Measurements from ENCODE around the gene PRAC1.
A peak's percentile ranks its signal among the peaks of the same experiment; 100 is the strongest.
"Not testable (repeated sequence)": the region's sequence is repeated elsewhere in the genome, so short reads cannot be mapped to it uniquely, and the experiment has no call there.

Gene PRAC1

GRCh38 chr17:48725288-48726064 lies 3.2 kb upstream of the PRAC1 start:
- no peak for DNase-seq

- DNase-seq = no peak
Observed at GRCh38 chr17:48725004-48725287, 2.6 kb upstream of the PRAC1 start.

- peak; percentile 86 for DNase-seq
Observed at GRCh38 chr17:48724251-48725003, 2.1 kb upstream of the PRAC1 start.

DNA sequence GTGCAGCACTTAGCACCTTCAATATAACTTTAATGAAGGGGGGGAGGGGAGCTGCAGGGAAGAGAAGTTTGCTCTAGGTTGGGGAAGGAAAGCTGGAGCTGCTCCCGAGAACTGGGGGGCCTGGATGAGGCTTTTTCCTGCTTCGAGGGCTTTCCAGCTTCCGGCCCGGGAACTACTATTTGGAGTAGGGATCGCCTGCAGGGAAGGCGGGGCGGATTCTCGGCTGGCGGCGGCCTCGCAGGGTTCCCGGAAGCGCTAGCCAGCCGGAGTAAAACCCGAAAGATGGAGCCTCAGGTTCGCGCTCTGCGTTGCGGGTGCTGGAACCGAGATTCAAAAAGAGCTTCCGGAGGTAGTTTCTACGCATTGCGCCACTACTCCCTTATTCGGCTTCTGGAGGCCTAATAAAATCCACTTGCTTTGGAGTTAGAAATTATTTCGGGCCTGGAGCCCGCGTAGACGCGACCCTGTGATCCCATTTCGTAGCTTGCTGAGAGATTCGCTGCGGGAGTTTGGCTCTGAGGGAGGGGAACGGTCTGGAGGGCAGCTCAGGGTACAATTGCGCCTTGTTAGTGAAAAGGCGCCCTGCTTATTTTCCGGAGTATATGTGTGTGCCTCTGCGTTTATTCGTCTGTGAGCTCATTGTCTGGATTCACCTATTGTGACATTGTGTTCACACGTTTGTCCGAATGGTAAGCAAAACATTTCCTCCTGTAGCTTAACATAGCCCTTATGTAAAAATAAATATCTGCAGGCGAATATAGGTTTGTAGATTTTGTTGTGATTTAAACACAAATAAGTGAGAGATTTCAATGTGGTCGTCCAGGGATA lies 1.3 kb upstream of the PRAC1 start:
- no peak for DNase-seq

DNA sequence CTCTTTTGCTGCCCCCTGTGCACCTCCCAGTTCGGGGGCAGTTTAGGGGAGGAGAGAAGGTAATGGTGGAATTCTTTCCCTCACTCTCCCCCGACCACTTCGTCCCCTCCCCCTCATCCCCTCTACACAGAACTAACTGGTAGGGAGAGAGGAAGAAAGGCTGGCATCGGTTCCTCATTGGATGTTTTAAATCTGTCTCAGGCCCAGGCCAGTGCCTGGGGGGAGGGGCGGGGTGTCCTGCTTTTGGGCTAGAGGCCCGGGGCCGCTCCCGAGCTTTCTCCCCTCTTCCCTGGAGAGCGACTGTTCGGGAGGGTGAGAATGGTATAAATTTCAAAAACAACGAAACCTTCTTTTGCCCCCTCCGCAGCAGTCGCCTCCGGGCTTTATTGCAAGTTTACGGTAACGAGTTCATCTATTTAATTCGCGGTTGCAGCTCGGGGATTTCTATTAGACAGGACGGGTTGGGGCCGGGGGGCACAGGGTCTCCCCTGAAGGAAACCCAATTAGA lies 651 bp upstream of the PRAC1 start, which contains the start of gene PRAC2:
PRAC2 (plus strand) TSS at position 271 of the 508 bp plus-strand sequence. CDS start 1,226 bp downstream, outside the sequence.
- DNase-seq = no peak

- no peak for DNase-seq
Observed at GRCh38 chr17:48721009-48721402, 1.3 kb downstream of the PRAC1 start.

DNA sequence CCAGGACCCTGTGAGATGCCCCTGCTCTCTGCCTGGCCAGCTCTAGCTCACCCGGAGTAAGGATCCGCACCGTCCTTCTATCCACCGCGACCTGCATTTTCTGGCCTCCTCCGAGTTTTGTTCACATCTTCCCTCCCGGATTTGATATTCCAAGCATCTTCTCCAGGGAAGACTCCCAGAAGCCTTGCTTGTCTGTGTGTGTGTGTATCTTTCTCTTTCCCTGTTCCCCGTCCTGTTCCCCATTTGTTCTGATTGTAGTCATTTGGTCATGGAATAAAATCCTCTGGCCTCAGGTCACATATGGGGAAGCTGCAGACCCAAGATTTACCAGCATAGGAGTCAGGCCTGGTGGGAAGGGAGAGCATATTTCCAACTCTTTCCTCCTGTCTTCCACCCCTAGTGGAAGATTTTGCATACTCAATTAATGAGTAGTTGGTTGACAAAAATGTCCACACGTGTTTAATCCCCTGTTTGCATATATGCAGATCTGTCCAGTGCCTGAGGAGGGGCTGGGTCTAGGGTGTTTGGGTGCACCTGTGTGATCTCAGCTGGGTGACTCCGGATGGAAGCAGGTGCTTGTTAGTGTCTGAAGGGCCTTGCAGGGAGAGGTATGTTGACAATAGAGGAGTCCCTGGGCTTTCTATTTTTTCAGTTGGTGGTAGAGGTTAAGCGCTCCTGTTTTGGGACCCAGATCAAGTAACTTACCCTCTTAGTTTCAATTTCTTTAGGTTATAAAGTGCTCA lies 1.9 kb downstream of the PRAC1 start:
- DNase-seq = no peak

DNA sequence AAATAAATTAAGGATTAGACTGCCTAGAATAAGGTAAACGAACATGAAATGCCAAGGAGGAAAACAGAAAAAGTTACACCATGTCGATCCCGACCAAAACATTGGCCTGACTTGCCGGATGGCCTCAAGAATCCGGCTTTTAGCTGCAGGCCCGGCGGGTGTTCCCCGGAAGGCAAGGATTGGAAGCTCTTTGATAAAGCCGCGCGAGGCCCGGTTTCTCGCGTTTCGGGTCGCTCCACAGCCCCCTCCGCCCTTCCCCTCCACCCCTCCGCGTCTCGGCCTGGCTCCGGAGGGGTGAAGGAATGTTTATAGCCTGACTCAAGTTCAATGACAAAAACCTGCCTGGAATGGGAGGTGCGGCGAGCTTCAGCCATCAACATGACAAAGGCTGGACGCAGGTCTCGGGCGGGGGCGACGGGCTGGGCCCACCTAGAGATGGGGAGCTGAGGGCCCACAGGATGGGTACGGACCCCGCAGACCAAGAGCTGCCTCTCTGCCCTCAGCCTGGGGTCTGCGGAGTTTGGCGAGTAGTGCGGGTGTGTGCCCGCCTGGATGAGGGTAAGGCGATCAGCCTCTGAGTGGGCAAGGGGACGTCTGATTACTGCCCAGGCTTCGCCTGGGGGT lies 2.6 kb downstream of the PRAC1 start:
- no peak for DNase-seq

GRCh38 chr17:48718761-48719641 lies 3.3 kb downstream of the PRAC1 start:
- no peak for DNase-seq

DNA sequence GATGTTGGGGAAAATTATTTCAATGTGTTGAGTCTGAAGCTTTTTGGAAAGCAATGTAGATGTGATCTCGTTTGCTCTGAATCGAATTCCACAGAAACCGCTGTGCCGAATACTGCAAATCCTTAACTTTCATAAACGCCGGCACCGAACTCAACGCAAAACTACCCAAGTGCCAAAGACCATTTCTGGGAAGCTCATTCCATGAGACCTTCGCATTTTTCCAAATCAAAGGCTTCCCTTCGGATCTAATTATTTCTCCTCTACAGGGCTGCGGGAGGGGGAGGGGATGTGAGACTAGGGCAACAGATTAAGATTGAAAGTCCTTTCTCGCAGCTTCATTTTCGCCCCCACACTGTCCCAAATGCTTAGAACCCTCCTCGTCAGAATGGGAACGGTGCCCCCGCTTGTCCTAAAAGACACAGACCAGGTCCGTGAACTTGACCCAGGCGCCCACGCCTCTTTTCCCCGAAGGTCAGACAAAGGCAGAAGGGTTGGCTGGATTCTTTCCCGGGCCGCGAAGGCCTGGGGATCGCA lies 4.0 kb downstream of the PRAC1 start:
- no peak for DNase-seq

DNA sequence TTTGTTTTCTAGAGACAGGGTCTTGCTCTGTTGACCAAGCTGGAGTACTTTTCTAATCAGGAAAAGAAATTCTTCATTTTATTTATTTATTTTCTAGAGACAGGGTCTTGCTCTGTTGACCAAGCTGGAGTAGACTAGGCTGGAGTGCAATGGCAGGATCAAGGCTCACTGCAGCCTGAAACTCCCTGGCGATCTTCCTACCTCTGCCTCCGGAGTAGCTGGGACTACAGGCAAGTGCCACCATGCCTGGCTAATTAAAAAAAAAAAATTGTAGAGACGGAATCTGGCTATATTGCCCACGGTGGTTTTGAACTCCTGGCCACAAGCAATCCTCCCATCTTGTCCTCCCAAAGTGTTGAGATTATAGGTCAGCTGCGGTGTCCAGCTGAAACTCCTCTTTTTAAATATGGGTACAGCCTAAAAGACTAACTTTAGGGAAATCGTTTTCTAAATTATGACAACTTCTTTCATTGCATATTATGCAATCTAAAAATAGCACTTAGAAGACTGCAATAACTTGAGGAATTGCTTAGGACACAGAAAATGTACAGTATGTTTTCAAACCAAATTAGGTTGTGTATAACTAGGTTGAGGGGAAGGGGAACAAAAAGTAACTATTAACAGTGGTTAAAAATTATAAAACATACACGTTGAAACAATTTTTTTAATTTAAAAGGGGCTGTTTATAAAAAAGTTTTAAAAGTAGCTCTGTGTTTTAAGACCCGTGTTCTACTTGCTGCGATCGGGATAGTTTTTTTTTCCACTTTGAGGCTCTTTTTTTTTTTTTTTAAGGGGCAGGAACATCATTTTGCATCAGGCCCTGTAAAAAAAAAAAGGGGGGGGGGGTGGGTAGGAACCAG lies 4.7 kb downstream of the PRAC1 start:
- DNase-seq = no peak

DNA sequence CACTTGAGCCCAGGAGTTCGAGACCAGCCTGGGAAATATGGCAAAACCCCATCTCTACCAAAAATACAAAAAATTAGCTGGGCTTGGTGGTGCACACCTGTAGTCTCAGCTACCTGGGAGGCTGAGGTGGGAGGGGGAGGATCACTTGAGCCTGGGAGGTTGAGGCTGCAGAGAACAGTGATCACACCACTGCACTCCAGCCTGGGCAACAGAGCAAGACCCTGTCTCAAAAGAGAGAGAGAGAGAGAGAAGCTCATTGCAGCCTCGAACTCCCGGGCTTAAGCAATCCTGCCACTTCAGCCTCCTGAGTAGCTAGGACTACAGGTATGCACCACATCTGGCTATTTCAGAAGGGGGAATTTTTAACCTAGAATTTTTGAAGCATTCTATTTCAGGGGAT lies 5.8 kb downstream of the PRAC1 start:
- DNase-seq = not testable (repeated sequence)

DNA sequence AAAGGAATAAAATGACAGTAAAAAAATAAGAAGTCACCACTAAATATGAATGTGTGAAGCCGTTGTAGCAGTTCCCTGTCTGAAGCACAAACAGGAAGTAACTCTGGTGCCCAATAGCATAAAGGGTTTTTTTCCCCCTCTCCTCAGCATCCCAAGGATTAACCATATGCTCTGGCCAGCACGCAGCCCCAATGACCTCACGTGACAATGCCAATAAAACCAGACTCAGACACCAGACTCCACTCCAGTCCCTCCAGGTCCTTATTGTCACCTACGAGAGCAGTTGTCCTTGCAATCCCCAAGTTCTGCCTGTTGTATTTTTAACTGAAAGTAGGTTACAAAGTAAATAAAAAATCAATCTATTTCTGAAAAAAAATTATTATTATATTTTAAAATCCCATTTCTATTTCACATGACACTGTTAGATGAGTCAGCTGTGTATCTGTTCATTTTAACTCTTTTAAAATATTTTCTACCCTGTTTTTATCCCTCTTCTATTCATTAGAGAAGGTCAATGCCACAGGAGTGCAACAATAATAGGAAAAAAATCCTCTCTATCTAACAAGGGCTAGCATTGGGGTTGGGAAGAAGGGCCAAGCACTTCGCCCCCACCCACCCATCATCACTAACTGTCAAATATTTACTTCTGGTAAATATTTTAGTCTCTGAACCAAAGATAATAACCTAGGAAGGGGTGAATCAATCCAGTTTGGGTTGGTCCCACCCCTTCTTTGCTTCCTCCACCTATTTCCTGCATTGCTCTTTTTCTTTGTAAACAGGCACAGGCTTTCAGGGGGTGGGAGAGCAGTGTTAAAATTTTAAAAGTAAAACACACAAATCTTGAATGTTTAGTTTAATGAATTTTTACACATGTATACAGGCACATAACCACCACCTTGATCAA lies 6.6 kb downstream of the PRAC1 start:
- DNase-seq = no peak

DNA sequence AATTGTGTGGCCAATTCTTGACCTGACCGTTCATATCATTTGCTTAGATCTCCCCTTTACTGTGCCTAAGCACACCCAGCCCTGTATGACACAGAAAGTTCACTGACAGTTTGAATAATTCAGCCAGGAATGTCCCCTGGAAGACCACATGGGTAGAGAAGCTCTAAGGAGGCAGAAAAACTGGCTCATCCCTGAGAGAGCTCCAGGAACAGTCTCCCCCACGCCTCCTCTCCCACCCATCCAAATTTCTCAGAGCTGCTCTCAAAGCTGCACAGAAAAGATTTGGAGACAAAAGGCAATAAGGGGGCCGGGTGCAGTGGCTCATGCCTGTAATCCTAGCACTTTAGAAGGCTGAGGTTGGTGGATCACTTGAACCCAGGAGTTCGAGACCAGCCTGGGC lies 11.2 kb downstream of the PRAC1 start:
- DNase-seq = no peak

GRCh38 chr17:48704361-48705248 lies 17.7 kb downstream of the PRAC1 start:
- no peak for DNase-seq

DNA sequence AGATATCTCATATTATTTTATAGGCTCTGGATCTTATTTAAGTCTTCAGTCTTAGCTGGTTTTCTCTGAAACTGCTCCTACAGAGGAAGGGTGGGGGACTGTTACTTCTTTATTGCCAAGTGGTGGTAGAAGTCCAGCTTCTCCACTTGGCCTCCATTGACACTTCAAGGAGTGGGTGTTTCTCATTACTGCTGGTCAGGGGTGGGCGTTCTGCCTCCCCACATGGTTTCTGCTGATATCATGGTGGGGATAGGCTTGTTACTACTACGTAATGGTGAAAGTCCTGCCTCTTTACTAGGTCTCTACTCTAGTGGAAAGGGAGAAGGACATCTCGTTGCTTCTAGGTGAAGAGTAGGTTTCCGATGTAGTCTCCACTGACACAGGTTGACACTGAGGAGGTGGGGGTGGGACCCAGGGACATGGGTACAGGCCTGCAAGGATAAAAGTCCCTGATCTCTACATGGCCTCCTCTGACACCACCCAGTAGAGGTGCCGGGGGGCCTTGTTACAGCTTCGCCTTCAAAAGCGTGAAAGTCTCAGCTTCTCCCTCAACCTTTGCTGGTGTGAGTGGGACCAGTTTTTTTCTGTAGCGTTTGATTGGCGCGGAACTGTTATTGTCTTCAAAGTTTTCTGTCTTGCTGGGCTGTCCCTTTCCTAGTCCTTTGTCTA lies 20.3 kb downstream of the PRAC1 start:
- no peak for DNase-seq

- no peak for DNase-seq
Observed at GRCh38 chr17:48693178-48693577, 29.1 kb downstream of the PRAC1 start.

Measured in activated CD8-positive, alpha-beta memory T cell treated with anti-CD3 and anti-CD28 coated beads for 24 hours (primary cell).